ENCODE results near the gene TRAF2. TPM values are rescaled to one million over a fixed set of nuclear protein-coding genes. Genes with fewer than 3 reads are reported as not detected.

The TRAF2 gene
- total RNA-seq, 4 donors from 2014 or later: 9.7 to 18.3 (median 15.4) TPM

GRCh38 chr9:136955202-136955942, 69.1 kb downstream of the TRAF2 start:
- Histone ChIP-seq H3K4me3 (replicated peaks in 1 of 3) (no peak overlapping the region), H3K36me3 (no peaks in the 10 kb centered on the region), H3K9me3 (no peaks in the 10 kb centered on the region), H3K27me3 (no peaks in the 10 kb centered on the region), H3K27ac (no peak overlapping the region), H3K4me1 (peaks cover 27 to 47% of the 10 kb centered on the region in 2 donors)
- no peak for TF ChIP-seq POLR2A (IDR thresholded peaks at IDR 0.05)
- TF ChIP-seq CTCF (IDR thresholded peaks at IDR 0.05): no peak
- 88 to 91% methylated on average over 6 to 7 of the region's 14 CpGs for WGBS, 2 donors
- intact Hi-C loops (cut with DNase I): no loop called here
- no peak for DNase-seq

DNA sequence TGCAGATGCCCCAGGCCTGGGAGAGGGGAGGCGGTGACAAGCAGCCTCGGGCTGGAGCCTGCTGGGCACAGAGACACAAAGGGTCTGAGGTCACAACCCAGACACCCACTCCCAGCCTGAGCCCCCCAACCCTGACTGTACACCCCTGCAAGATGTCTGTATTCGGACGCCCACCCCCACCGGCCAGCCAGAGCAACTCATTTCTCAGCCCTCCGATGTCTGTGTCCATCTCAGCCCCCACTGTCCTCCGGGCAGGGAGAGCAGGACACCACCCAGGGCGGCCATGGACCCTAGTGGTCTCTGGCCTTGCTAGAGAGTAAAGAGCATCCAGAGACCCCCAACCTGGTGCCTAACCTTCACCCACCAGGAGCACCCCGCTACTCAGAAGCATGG, 69.6 kb downstream of the TRAF2 start:
- Histone ChIP-seq H3K4me3 (replicated peaks in 1 of 3) (no peak overlapping the region), H3K4me1 (peaks cover 24 to 46% of the 10 kb centered on the region in 2 donors), H3K27ac (no peak overlapping the region), H3K27me3 (no peaks in the 10 kb centered on the region), H3K36me3 (no peaks in the 10 kb centered on the region), H3K9me3 (no peaks in the 10 kb centered on the region)
- 93 to 94% methylated on average over 7 to 8 of the region's 9 CpGs for WGBS, 2 donors
- intact Hi-C loops (cut with DNase I): no loop called here
- DNase-seq: no peak
- TF ChIP-seq POLR2A (IDR thresholded peaks at IDR 0.05) (no peak), CTCF (IDR thresholded peaks at IDR 0.05) (no peak)

GRCh38 chr9:136956604-136957003, 70.3 kb downstream of the TRAF2 start:
- Histone ChIP-seq H3K9me3 (no peaks in the 10 kb centered on the region), H3K27ac (no peak overlapping the region), H3K4me3 (replicated peaks in 1 of 3) (no peak overlapping the region), H3K27me3 (no peaks in the 10 kb centered on the region), H3K36me3 (no peaks in the 10 kb centered on the region), H3K4me1 (peaks cover 19 to 46% of the 10 kb centered on the region in 2 donors)
- intact Hi-C loops (cut with DNase I): no loop called here
- TF ChIP-seq CTCF (IDR thresholded peaks at IDR 0.05) (no peak), POLR2A (IDR thresholded peaks at IDR 0.05) (no peak)
- 95 to 98% methylated on average over 4 of the region's 4 CpGs for WGBS, 2 donors
- no peak for DNase-seq

DNA sequence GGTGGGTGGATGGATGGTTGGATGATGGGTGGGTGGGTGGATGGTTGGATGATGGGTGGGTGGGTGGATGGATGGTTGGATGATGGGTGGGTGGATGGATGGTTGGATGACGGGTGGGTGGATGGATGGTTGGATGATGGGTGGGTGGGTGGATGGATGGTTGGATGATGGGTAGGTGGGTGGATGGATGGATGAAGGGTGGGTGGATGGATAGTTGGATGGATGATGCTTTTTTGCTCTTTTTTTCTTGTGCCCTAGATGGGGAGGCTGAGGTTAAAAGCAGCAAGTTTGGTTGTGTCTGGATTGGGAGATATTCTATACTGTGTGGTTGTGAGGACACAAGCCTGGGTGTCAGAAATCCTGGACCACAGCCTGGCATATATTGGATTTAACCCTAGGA, 71.1 kb downstream of the TRAF2 start:
- Histone ChIP-seq H3K36me3 (no peaks in the 10 kb centered on the region), H3K27ac (no peak overlapping the region), H3K27me3 (no peaks in the 10 kb centered on the region), H3K9me3 (no peaks in the 10 kb centered on the region), H3K4me1 (peaks cover 10 to 38% of the 10 kb centered on the region in 2 donors), H3K4me3 (replicated peaks in 1 of 3) (no peak overlapping the region)
- 84 to 86% methylated on average over 1 of the region's 1 CpG for WGBS, 2 donors
- no peak for TF ChIP-seq POLR2A (IDR thresholded peaks at IDR 0.05)
- TF ChIP-seq CTCF (IDR thresholded peaks at IDR 0.05): no peak
- intact Hi-C loops (cut with DNase I): no loop called here
- no peak for DNase-seq

DNA sequence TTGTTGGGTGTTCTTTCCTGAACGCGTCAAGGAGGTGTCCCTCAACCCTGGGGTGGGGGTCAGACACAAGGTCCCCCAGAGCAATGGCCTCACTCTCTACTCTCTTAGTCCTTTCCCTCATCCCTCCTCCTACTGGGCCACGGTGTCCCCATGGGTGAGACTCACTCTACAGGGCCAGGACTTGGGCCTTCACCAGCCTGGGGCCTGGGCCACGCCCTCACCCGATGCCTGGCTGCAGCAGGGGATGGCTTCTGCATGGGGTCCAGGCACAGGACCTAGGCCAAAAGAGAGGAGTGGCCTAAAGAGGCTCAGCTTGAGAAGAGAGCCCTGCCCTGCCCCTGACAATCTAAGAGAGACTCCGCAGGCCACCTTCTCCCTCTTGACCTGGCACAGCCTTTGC, 71.6 kb downstream of the TRAF2 start:
- WGBS, 2 donors: 90 to 91% methylated on average over 5 to 6 of the region's 6 CpGs
- Histone ChIP-seq H3K4me3 (replicated peaks in 1 of 3) (no peak overlapping the region), H3K4me1 (peaks cover 7 to 34% of the 10 kb centered on the region in 2 donors), H3K27me3 (no peaks in the 10 kb centered on the region), H3K27ac (no peak overlapping the region), H3K36me3 (no peaks in the 10 kb centered on the region), H3K9me3 (no peaks in the 10 kb centered on the region)
- intact Hi-C loops (cut with DNase I): no loop called here
- no peak for DNase-seq
- TF ChIP-seq CTCF (IDR thresholded peaks at IDR 0.05) (no peak), POLR2A (IDR thresholded peaks at IDR 0.05) (no peak)
